ENCODE results near the gene NMT1. TPM values are rescaled to one million over a fixed set of nuclear protein-coding genes. Genes with fewer than 3 reads are reported as not detected.

Gene NMT1
- total and polyA plus RNA-seq, 2 of the 13 experiments (the other 11 are each of a cell fraction or from before 2014, with no cell fraction given) = 75.7 to 142 TPM

GRCh38 chr17:45021607-45022287 lies 39.4 kb upstream of the NMT1 start (continued):
- TF ChIP-seq ZFP91 (CRISPR knock-in tag; IDR thresholded peaks at IDR 0.05; ENCODE audit: borderline replicate concordance) (peak; percentile 94), ATF7-NPFF (CRISPR knock-in tag; IDR thresholded peaks at IDR 0.05; ENCODE audit: low read depth) (peak; percentile 83), HOXA9 (CRISPR knock-in tag; IDR thresholded peaks at IDR 0.05; ENCODE audit: borderline replicate concordance) (peak; percentile 25; the same call in 1 of the 2 replicates), KLF16 (CRISPR knock-in tag; IDR thresholded peaks at IDR 0.05) (peak in 1 of 2 experiments; percentile 32; a peak in 2 of 4 replicates), KAT7 (CRISPR knock-in tag; IDR thresholded peaks at IDR 0.05; ENCODE audit: borderline replicate concordance) (peak; percentile 89), CSRNP2 (CRISPR knock-in tag; conservative IDR thresholded peaks at IDR 0.05; ENCODE audit: low read depth) (no peak), ZMAT3 (CRISPR knock-in tag; conservative IDR thresholded peaks at IDR 0.05) (peak; percentile 65; the same call in 1 of the 2 replicates), ZNF235 (CRISPR knock-in tag; IDR thresholded peaks at IDR 0.05; ENCODE audit: borderline replicate concordance) (no peak), SP140L (CRISPR knock-in tag; IDR thresholded peaks at IDR 0.05; ENCODE audit: borderline replicate concordance) (no peak; the same call in 1 of the 2 replicates), ZKSCAN1 (IDR thresholded peaks at IDR 0.05; ENCODE audit: low read length) (no peak), KMT2A (CRISPR knock-in tag; IDR thresholded peaks at IDR 0.05) (peak; percentile 73; the same call in 1 of the 2 replicates), NONO (IDR thresholded peaks at IDR 0.05) (no peak), NONO (CRISPR knock-in tag; conservative IDR thresholded peaks at IDR 0.05) (peak; percentile 96), ZNF567 (CRISPR knock-in tag; IDR thresholded peaks at IDR 0.05; ENCODE audit: borderline replicate concordance) (peak; percentile 96; the same call in 1 of the 2 replicates), SRSF4 (IDR thresholded peaks at IDR 0.05; ENCODE audit: low read depth, low read length, poor library complexity, severe bottlenecking) (no peak), FOXK2 (IDR thresholded peaks at IDR 0.05) (0 out of 2 replicates have a peak, but pooled peaks have one; percentile 1), CENPX (CRISPR knock-in tag; IDR thresholded peaks at IDR 0.05) (no peak), SP2 (CRISPR knock-in tag; IDR thresholded peaks at IDR 0.05) (0 out of 2 replicates have a peak, but pooled peaks have one; percentile 53), ZNF317 (CRISPR knock-in tag; IDR thresholded peaks at IDR 0.05) (no peak), KAT8 (CRISPR knock-in tag; IDR thresholded peaks at IDR 0.05) (peak; percentile 78)
- TF ChIP-seq, protein P1, sequence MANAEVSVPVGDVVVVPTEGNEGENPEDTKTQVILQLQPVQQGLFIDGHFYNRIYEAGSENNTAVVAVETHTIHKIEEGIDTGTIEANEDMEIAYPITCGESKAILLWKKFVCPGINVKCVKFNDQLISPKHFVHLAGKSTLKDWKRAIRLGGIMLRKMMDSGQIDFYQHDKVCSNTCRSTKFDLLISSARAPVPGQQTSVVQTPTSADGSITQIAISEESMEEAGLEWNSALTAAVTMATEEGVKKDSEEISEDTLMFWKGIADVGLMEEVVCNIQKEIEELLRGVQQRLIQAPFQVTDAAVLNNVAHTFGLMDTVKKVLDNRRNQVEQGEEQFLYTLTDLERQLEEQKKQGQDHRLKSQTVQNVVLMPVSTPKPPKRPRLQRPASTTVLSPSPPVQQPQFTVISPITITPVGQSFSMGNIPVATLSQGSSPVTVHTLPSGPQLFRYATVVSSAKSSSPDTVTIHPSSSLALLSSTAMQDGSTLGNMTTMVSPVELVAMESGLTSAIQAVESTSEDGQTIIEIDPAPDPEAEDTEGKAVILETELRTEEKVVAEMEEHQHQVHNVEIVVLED (CRISPR knock-in tag; IDR thresholded peaks at IDR 0.05; ENCODE audit: borderline replicate concordance) = peak; percentile 72
- TF ChIP-seq, protein P2, sequence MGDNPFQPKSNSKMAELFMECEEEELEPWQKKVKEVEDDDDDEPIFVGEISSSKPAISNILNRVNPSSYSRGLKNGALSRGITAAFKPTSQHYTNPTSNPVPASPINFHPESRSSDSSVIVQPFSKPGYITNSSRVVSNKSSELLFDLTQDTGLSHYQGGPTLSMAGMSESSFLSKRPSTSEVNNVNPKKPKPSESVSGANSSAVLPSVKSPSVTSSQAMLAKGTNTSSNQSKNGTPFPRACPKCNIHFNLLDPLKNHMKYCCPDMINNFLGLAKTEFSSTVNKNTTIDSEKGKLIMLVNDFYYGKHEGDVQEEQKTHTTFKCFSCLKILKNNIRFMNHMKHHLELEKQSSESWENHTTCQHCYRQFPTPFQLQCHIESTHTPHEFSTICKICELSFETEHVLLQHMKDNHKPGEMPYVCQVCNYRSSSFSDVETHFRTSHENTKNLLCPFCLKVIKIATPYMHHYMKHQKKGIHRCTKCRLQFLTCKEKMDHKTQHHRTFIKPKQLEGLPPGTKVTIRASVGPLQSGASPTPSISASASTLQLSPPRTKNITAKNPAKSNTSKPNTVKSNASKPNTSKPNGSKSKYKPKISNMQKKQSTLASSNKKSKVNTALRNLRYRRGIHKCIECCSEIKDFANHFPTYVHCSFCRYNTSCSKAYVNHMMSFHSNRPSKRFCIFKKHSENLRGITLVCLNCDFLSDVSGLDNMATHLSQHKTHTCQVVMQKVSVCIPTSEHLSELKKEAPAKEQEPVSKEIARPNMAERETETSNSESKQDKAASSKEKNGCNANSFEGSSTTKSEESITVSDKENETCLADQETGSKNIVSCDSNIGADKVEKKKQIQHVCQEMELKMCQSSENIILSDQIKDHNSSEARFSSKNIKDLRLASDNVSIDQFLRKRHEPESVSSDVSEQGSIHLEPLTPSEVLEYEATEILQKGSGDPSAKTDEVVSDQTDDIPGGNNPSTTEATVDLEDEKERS (CRISPR knock-in tag; IDR thresholded peaks at IDR 0.05) = peak; percentile 93

Measured in HepG2 (cell line).